H9 (cell line): Measurements from ENCODE around the gene PRELID1. TPM values are rescaled to one million over a fixed set of nuclear protein-coding genes. Genes with fewer than 3 reads are reported as not detected.

Experiments
- DNase-seq: peaks from one replicate; pipeline ENCODE4 v3.0.0-alpha.2; 2017
- H2AFZ ChIP-seq: one replicate; pipeline ENCODE4 v1.6.1; 2013; ENCODE audit warnings: mild to moderate bottlenecking, low read length, control low read depth, moderate library complexity
- H2AK5ac ChIP-seq: 2 replicates; pipeline ENCODE4 v1.6.1; 2013; ENCODE audit warnings: low read length, control low read depth, mixed read lengths; ENCODE audit not compliant: insufficient read length
- H2BK120ac ChIP-seq: one replicate; pipeline ENCODE4 v1.6.1; 2013; ENCODE audit warnings: low read depth, mild to moderate bottlenecking, low read length, control low read depth, inconsistent platforms; ENCODE audit not compliant: poor library complexity, severe bottlenecking
- H2BK12ac ChIP-seq: 2 replicates; pipeline ENCODE4 v1.6.1; 2013; ENCODE audit warnings: low read length, control low read depth, mixed read lengths, low read depth; ENCODE audit not compliant: insufficient read length
- H2BK15ac ChIP-seq: 2 replicates; pipeline ENCODE4 v1.6.1; 2013; ENCODE audit warnings: low read depth, low read length, control low read depth
- H2BK20ac ChIP-seq: one replicate; pipeline ENCODE4 v1.6.1; 2013; ENCODE audit warnings: low read depth, mild to moderate bottlenecking, low read length, control low read depth, inconsistent platforms; ENCODE audit not compliant: poor library complexity, severe bottlenecking
- H2BK5ac ChIP-seq: 2 replicates; pipeline ENCODE4 v1.6.1; 2013; ENCODE audit warnings: low read length, control low read depth, mixed read lengths; ENCODE audit not compliant: insufficient read length
- H3K14ac ChIP-seq: 2 replicates; pipeline ENCODE4 v1.6.1; 2013; ENCODE audit warnings: low read length, control low read depth; ENCODE audit not compliant: insufficient read depth
- H3K18ac ChIP-seq: 2 replicates; pipeline ENCODE4 v1.6.1; 2013; ENCODE audit warnings: low read depth, mild to moderate bottlenecking, mixed read lengths, low read length, control low read depth; ENCODE audit not compliant: insufficient read length
- H3K23ac ChIP-seq: 2 replicates; pipeline ENCODE4 v1.6.1; 2013; ENCODE audit warnings: low read length, control low read depth, mixed read lengths, low read depth; ENCODE audit not compliant: insufficient read length
- H3K23me2 ChIP-seq: 2 replicates; pipeline ENCODE4 v1.6.1; 2013; ENCODE audit warnings: low read depth, mild to moderate bottlenecking, mixed read lengths, low read length, control low read depth; ENCODE audit not compliant: insufficient read length, poor library complexity, severe bottlenecking
- H3K27ac ChIP-seq: 2 replicates; pipeline ENCODE4 v1.5.1; 2013; ENCODE audit warnings: low read length, control low read depth, mixed read lengths, low read depth; ENCODE audit not compliant: insufficient read length
- H3K27me3 ChIP-seq: 2 replicates; pipeline ENCODE4 v1.6.1; 2013; ENCODE audit warnings: low read length, control low read depth, inconsistent platforms; ENCODE audit not compliant: insufficient read depth
- H3K4ac ChIP-seq: 2 replicates; pipeline ENCODE4 v1.6.1; 2013; ENCODE audit warnings: low read depth, mild to moderate bottlenecking, control low read depth, inconsistent platforms, low read length, moderate library complexity
- H3K4me1 ChIP-seq: 2 replicates; pipeline ENCODE4 v1.6.1; 2013; ENCODE audit warnings: low read length, control low read depth, inconsistent platforms; ENCODE audit not compliant: insufficient read depth
- H3K4me2 ChIP-seq: 2 replicates; pipeline ENCODE4 v1.6.1; 2013; ENCODE audit warnings: low read length, control low read depth, mixed read lengths; ENCODE audit not compliant: insufficient read length, insufficient read depth
- H3K56ac ChIP-seq: 2 replicates; pipeline ENCODE4 v1.6.1; 2013; ENCODE audit warnings: low read depth, mild to moderate bottlenecking, mixed read lengths, low read length, control low read depth; ENCODE audit not compliant: insufficient read length
- H3K79me1 ChIP-seq: 2 replicates; pipeline ENCODE4 v1.6.1; 2013; ENCODE audit warnings: low read depth, mild to moderate bottlenecking, moderate library complexity, low read length, control low read depth, inconsistent platforms; ENCODE audit not compliant: insufficient read depth, poor library complexity, severe bottlenecking
- H3K79me2 ChIP-seq: 2 replicates; pipeline ENCODE4 v1.6.1; 2013; ENCODE audit warnings: low read length, control low read depth, inconsistent platforms; ENCODE audit not compliant: insufficient read depth
- H3K9ac ChIP-seq: 2 replicates; pipeline ENCODE4 v1.6.1; 2013; ENCODE audit warnings: low read length, control low read depth, mixed read lengths; ENCODE audit not compliant: insufficient read length; ENCODE audit errors: extremely low read depth
- H3K9me3 ChIP-seq: one replicate; pipeline ENCODE4 v1.6.1; 2013; ENCODE audit warnings: low read depth, low read length, inconsistent platforms; ENCODE audit not compliant: control insufficient read depth
- H3T11ph ChIP-seq: one replicate; pipeline ENCODE4 v1.6.1; 2013; ENCODE audit warnings: mild to moderate bottlenecking, low read length, control low read depth, inconsistent platforms
- H4K20me1 ChIP-seq: one replicate; pipeline ENCODE4 v1.6.1; 2013; ENCODE audit not compliant: control insufficient read depth, insufficient read length, insufficient read depth
- H4K5ac ChIP-seq: 2 replicates; pipeline ENCODE4 v1.6.1; 2013; ENCODE audit warnings: low read depth, mild to moderate bottlenecking, mixed read lengths, low read length, control low read depth; ENCODE audit not compliant: insufficient read length
- H4K8ac ChIP-seq: replicated peaks from 2 replicates; pipeline ENCODE4 v1.6.1; 2013; ENCODE audit warnings: low read length, control low read depth, mixed read lengths, low read depth; ENCODE audit not compliant: insufficient read length
- H4K91ac ChIP-seq: 2 replicates; pipeline ENCODE4 v1.6.1; 2013; ENCODE audit warnings: low read depth, mild to moderate bottlenecking, moderate library complexity, mixed read lengths, low read length, control low read depth; ENCODE audit not compliant: insufficient read length
- H3K27ac Mint-ChIP-seq, 3 experiments: 2 replicates in 2 of 3; 3 replicates in 1 of 3; pipeline ENCODE4 v1.8.0; 2020 to 2021; ENCODE audit warnings: mixed read lengths in 3 of 3, mild to moderate bottlenecking in 1 of 3, moderate library complexity in 1 of 3
- H3K27me3 Mint-ChIP-seq: 2 replicates; pipeline ENCODE4 v1.8.0; 2021; ENCODE audit warnings: low read depth, mild to moderate bottlenecking, moderate library complexity, mixed read lengths
- H3K36me3 Mint-ChIP-seq, 3 experiments: 2 replicates in 2 of 3; 3 replicates in 1 of 3; pipeline ENCODE4 v1.8.0; 2020 to 2021; ENCODE audit warnings: low read depth in 3 of 3, mixed read lengths in 3 of 3; ENCODE audit not compliant: insufficient read depth in 1 of 3
- H3K4me1 Mint-ChIP-seq, 2 experiments: 2 replicates each; pipeline ENCODE4 v1.8.0; 2020; ENCODE audit warnings: mixed read lengths in 2 of 2
- H3K4me3 Mint-ChIP-seq, 2 experiments: 2 replicates in 1 of 2; 3 replicates in 1 of 2; pipeline ENCODE4 v1.8.0; 2020 to 2021; ENCODE audit warnings: mild to moderate bottlenecking in 2 of 2, mixed read lengths in 2 of 2, moderate library complexity in 1 of 2
- H3K9me3 Mint-ChIP-seq, 2 experiments: 2 replicates in 1 of 2; 3 replicates in 1 of 2; pipeline ENCODE4 v1.8.0; 2020; ENCODE audit warnings: mild to moderate bottlenecking in 2 of 2, mixed read lengths in 2 of 2, moderate library complexity in 1 of 2
- WGBS: extraction: QIAGEN DNeasy Blood & Tissue Kit; methylation state at CpG from one replicate; pipeline ENCODE4 v1.1.7; 2013; ENCODE audit warnings: missing lambda C conversion rate, low lambda C conversion rate, mixed read lengths; ENCODE audit not compliant: insufficient read length; ENCODE audit errors: extremely low coverage; 5-methylcytosine and 5-hydroxymethylcytosine counted together
- total RNA-seq: library from RNA; stranded (reverse); gene quantifications from 2 replicates; pipeline ENCODE4 v1.2.1, GENCODE V29; 2021
- TF ChIP-seq, protein P1 (sequence below): fragments of 200-600 bp; sonication (generic); conservative IDR thresholded peaks from 3 replicates; pipeline ENCODE4 v1.8.0; 2021; ENCODE audit warnings: antibody characterized with exemption, mild to moderate bottlenecking

The PRELID1 gene
- total RNA-seq, 1 experiment from 2014 or later: 213 TPM

DNA sequence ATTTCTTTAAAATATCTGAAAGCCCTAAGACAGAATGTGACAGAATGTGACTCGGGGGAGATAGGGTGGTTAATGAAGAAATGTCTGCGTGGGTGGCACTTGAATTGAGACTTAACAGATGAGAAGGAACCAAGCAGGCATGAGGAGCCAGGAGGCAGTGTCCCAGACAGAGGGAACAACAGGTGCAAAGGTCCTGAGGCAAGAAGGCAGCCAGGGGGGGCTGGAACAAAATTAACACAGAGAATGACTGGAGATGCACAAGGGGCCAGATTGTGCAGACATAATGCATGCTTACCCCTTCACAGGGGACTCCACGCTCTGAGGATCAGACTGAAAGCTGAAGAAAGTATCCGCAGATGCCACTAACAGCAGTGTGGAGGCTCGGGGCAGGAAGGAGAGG lies 46.2 kb downstream of the PRELID1 start:
- H3K36me3 Mint-ChIP-seq: peaks cover 2 to 25% (median 23%) of the 10 kb centered on the region in 3 experiments; a peak in 6 of 7 replicates

More for the DNA sequence above, 46.2 kb downstream of the PRELID1 start:
- H2BK15ac ChIP-seq: no peak overlapping the region
- H3K79me2 ChIP-seq: peaks cover 17% of the 10 kb centered on the region
- no peak overlapping the region for H3K23ac ChIP-seq
- no peaks in the 10 kb centered on the region for H3K27me3 ChIP-seq
- H3K27ac ChIP-seq: no peak overlapping the region
- H3K14ac ChIP-seq: no peak overlapping the region
- no peak overlapping the region for H2BK5ac ChIP-seq
- no CpG with 5 or more reads among the region's 5 CpGs for WGBS
- H2AFZ ChIP-seq: no peak overlapping the region
- no peak overlapping the region for H2BK120ac ChIP-seq
- no peak overlapping the region for H2BK20ac ChIP-seq
- H3K23me2 ChIP-seq: peaks cover 7% of the 10 kb centered on the region
- no peak overlapping the region for H4K5ac ChIP-seq
- no peak overlapping the region for H3T11ph ChIP-seq
- H2AK5ac ChIP-seq: no peak overlapping the region
- TF ChIP-seq, protein P1, sequence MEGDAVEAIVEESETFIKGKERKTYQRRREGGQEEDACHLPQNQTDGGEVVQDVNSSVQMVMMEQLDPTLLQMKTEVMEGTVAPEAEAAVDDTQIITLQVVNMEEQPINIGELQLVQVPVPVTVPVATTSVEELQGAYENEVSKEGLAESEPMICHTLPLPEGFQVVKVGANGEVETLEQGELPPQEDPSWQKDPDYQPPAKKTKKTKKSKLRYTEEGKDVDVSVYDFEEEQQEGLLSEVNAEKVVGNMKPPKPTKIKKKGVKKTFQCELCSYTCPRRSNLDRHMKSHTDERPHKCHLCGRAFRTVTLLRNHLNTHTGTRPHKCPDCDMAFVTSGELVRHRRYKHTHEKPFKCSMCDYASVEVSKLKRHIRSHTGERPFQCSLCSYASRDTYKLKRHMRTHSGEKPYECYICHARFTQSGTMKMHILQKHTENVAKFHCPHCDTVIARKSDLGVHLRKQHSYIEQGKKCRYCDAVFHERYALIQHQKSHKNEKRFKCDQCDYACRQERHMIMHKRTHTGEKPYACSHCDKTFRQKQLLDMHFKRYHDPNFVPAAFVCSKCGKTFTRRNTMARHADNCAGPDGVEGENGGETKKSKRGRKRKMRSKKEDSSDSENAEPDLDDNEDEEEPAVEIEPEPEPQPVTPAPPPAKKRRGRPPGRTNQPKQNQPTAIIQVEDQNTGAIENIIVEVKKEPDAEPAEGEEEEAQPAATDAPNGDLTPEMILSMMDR: no peak
- H4K91ac ChIP-seq: no peak overlapping the region
- H3K4ac ChIP-seq: no peak overlapping the region
- H4K20me1 ChIP-seq: no peaks in the 10 kb centered on the region
- H3K9me3 ChIP-seq: no peaks in the 10 kb centered on the region
- no peak overlapping the region for H3K9ac ChIP-seq
- peak overlapping the region; percentile 89 for H3K4me2 ChIP-seq
- DNase-seq: no peak
- H3K9me3 Mint-ChIP-seq: no peaks in the 10 kb centered on the region; a peak in 1 of 5 replicates
- H3K18ac ChIP-seq: no peak overlapping the region
- H3K4me1 ChIP-seq: peaks cover 3% of the 10 kb centered on the region; the same call in 1 of the 2 replicates
- no peak overlapping the region for H4K8ac ChIP-seq
- H3K27me3 Mint-ChIP-seq: peaks cover 14% of the 10 kb centered on the region
- H3K79me1 ChIP-seq: peaks cover 4% of the 10 kb centered on the region
- H3K4me3 Mint-ChIP-seq: peak overlapping the region; percentile 57 to 66
- H2BK12ac ChIP-seq: no peak overlapping the region
- peaks cover 20 to 25% of the 10 kb centered on the region in 2 experiments for H3K4me1 Mint-ChIP-seq
- H3K27ac Mint-ChIP-seq: peak overlapping the region in 1 of 3 experiments; percentile 60; a peak in 1 of 7 replicates
- H3K56ac ChIP-seq: no peak overlapping the region
